Measurements from ENCODE around the gene FAM184B.

GRCh38 chr4:17630228-17630627 is 151.2 kb downstream of the FAM184B start:
- TF ChIP-seq CTCF (IDR thresholded peaks at IDR 0.05; ENCODE audit: low read length) (no peak), EZH2 (optimal IDR thresholded peaks at IDR 0.05; ENCODE audit: low read depth, low read length) (no peak)
